ENCODE measurements around the gene JADE3.

DNA sequence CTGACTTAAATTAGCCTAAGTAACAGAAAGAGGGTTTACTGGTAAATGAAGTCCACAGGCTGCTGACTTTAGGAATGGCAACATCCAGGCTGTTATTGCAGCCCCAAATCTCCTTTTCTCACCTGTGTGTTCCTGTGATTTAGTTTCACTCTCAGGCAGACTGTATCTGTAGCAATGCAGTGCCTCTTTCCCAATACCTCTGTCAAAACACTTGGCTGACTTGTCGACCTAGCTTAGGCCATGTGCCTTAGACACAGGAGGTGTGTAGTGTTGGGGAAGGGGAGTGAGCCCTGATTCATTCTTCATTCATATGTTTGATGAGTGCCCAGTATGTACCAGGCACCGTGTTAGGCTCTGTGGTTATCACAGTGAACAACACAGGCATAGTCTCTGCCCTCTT is 46.9 kb downstream of the JADE3 start:
- TF ChIP-seq CTCF (conservative IDR thresholded peaks at IDR 0.05 in 1 of 2, IDR thresholded peaks at IDR 0.05 in 1 of 2; ENCODE audit: low read depth in 1 of 2, low read length in 2 of 2) (no peak), EZH2 (IDR thresholded peaks at IDR 0.05; ENCODE audit: low read length, missing control alignments) (no peak)

Measured in fibroblast of lung (primary cell).